RWPE1 (cell line): ENCODE data around the gene RFXANK.

Experiments
- CTCF ChIA-PET: fragments of 350-600 bp; sonication (Branson Sonifier 250); formaldehyde crosslinking; extraction: SDS; loops from one replicate; lab custom pipeline; 2021; lab: Yijun Ruan, JAX
- POLR2A ChIA-PET: fragments of 400-600 bp; formaldehyde crosslinking; extraction: SDS; loops from one replicate; lab custom pipeline; 2020; ENCODE audit warnings: antibody characterized with exemption; ENCODE audit not compliant: low non-redundant PET; lab: Yijun Ruan, JAX
- DNase-seq: peaks from one replicate; pipeline ENCODE4 v3.0.0; 2012; ENCODE audit warnings: low spot score
- H3K27ac ChIP-seq: fragments of 450-650 bp; 2 replicates; pipeline ENCODE4 v1.5.1; 2017
- CTCF ChIP-seq: fragments of 450-650 bp; conservative IDR thresholded peaks from 2 replicates; pipeline ENCODE4 v1.5.1; 2017; ENCODE audit warnings: low read depth, mild to moderate bottlenecking

RFXANK gene

GRCh38 chr19:19211499-19212420, 19.7 kb downstream of the RFXANK start, which contains the start of gene NCAN:
Gene NCAN, plus strand, starts transcription at chr19:19211958. Its CDS starts 4,996 bp downstream, at chr19:19216954.
- DNase-seq = no peak
- ChIA-PET POLR2A (interaction anchor here (0.7 kb wide), 1 partner anchor 110 kb away, joined by 4 read pairs; no protein-coding TSS in a partner anchor), CTCF (no interaction called here)
- H3K27ac ChIP-seq = no peak within 1 kb of the TSS
- TF ChIP-seq CTCF = no peak

GRCh38 chr19:19212916-19213315, 20.9 kb downstream of the RFXANK start:
- CTCF ChIA-PET = no interaction called here

GRCh38 chr19:19213426-19214158, 21.5 kb downstream of the RFXANK start:
- no peak overlapping the region for H3K27ac ChIP-seq
- no peak for TF ChIP-seq CTCF
- CTCF ChIA-PET = no interaction called here
- no peak for DNase-seq
- POLR2A ChIA-PET = no interaction called here

More at GRCh38 chr19:19212916-19213315, 20.9 kb downstream of the RFXANK start:
- no peak for DNase-seq
- no peak overlapping the region for H3K27ac ChIP-seq
- no peak for TF ChIP-seq CTCF
- POLR2A ChIA-PET = no interaction called here

- no peak for TF ChIP-seq CTCF
- no peak for DNase-seq
- ChIA-PET CTCF (no interaction called here), POLR2A (no interaction called here)
- no peak overlapping the region for H3K27ac ChIP-seq
These were observed 22.1 kb downstream of the RFXANK start for GRCh38 chr19:19214159-19214490.

GRCh38 chr19:19214892-19215291, 22.8 kb downstream of the RFXANK start:
- DNase-seq = no peak
- no peak for TF ChIP-seq CTCF
- ChIA-PET CTCF (no interaction called here), POLR2A (no interaction called here)
- H3K27ac ChIP-seq = no peak overlapping the region

GRCh38 chr19:19215792-19216191, 23.7 kb downstream of the RFXANK start:
- ChIA-PET CTCF (interaction anchor here (0.7 kb wide), 1 partner anchor 156 kb away, joined by 3 read pairs; no protein-coding TSS in a partner anchor), POLR2A (no interaction called here)
- no peak for TF ChIP-seq CTCF
- DNase-seq = no peak
- no peak overlapping the region for H3K27ac ChIP-seq
